NCI-H446 (cell line): ENCODE measurements around the gene KLHDC4.
"Not testable (repeated sequence)": the region's sequence is repeated elsewhere in the genome, so short reads cannot be mapped to it uniquely, and the experiment has no call there.

Experiments
- DNase-seq, 2 experiments: peaks; one replicate each; lab custom pipeline; 2025; lab: John Stamatoyannopoulos, UW

Gene KLHDC4

DNA sequence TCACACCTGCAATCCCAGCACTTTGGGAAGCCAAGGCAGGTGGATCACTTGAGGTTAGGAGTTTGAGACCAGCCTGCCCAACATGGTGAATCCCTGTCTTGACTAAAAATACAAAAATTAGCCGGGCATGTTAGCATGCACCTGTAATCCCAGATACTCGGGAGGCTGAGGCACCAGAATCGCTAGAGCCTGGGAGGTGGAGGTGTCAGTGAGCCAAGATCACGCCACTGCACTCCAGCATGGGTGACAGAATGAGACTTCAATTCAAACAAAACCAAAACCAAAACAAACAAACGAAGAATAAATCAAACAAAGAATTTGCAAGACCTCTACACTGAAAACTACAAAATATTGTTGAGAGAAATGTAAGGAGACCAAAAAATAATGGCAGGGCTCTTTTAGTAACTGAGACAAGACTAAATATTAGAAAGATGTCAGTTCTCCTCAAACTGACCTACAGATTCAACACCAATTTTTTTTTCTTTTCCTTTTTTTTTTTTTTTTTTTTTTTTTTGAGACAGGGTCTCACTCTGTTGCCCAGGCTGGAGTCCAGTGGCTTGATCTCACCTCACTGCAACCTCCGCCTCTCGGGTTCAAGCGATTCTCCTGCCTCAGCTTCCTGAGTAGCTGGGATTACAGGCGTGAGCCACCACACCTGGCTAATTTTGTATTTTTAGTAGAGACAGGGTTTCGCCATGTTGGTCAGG lies 23.1 kb upstream of the KLHDC4 start:
- not testable (repeated sequence) for DNase-seq

- not testable (repeated sequence) for DNase-seq
Measured at GRCh38 chr16:87787451-87788091, 21.8 kb upstream of the KLHDC4 start.

DNA sequence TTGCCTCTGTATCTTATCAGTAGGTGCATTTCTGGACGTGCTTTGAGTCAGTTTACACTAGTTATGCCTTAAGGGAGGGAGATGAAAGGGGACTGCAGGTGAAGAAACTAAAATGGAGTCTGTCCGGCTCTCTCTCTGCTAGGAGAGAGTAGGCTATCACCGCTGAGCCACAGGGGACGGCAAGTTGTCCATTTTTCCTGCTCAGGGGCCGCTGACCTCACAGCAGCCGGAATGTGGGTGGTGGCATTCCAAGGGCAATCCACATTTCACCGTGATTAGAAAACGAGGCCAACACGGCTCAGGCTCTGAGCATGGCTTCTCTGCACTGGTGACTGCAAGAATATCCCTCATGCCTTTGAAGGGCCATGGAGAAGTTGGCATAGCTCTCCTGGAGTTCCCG lies 19.0 kb upstream of the KLHDC4 start:
- DNase-seq, result no peak

DNA sequence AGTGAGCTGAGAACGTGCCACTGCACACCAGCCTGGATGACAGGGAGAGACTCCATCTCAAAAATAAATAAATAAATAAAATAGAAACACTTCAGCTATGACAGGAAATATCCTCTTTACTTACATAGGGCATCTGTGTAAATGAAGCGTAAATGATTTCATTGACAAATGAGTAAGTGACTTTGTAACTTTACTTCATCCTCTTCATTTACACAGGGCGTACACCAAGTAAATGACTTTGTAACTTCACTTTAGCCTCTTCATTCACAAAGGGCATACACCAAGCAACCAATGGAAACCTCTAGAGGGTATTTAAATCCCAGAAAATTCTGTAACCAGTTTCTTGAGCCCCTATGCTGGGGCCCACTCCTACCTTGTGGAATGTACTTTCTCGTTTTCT lies 16.2 kb upstream of the KLHDC4 start:
- DNase-seq, result no peak

DNA sequence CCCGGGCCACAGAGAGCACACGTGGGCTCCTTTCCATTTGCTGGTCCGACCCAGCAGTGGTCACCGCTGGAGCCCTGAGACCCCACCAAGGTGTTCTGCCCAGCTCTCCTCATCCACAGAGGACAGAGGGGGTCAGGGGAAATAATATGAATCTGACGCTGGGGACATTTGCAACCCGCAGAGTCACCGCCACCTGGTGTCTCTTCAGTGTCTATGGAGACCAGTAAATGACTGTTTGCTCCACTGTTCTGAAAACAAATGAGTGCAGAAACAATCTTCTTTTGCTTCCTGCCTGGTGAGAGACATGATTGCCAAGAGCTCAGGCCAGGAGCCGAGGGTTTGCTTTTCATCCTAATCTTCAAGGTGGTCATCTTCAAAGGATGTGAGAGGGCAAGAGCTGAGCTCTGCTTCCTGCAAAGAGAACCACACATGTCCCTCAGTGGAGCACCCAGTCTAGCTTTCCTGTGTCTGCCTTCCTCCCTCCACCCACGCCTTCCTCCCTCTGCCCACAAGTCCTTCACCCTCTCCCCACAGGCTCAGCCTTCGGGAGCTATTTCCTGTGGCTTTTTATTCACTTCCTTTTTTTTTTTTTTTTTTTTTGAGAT lies 14.7 kb upstream of the KLHDC4 start:
- DNase-seq, result no peak

DNA sequence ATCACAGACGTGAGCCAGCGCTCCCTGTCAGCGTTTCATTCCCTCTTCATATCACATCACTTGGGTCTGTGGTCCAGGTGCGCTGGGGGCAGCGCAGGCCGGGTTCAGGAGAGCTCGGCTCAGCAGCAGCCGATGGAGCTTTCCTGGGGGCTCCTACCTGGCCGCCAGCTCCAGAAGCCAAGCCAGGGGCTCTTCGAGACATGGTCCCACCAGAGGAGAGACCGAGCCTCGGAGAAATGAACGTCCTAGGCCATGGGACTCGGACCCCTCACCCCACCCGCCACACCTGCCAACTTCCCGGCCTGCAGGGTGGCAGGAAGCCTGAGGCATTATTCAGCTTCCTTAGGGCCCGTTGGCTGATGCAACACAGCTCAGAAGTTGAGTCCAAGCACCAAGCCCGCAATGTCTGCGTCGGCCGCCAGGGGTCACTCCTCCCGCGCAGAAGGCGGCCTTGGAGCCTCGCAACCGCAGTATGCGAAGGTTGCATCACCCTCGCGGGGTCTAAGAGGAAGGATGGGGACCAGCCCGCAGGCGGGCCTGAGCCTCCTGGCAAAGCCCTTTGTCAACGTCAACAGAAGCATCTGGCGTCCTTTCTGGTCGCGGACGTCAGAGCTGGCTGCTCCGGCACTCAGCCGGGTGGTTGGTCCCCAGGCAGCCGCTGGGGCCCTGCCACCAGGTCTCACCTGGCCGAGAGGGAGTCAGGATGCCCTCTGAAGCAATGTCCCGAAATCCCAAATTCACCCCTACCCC lies 13.2 kb upstream of the KLHDC4 start:
- DNase-seq, result peak; percentile 57 to 78

DNA sequence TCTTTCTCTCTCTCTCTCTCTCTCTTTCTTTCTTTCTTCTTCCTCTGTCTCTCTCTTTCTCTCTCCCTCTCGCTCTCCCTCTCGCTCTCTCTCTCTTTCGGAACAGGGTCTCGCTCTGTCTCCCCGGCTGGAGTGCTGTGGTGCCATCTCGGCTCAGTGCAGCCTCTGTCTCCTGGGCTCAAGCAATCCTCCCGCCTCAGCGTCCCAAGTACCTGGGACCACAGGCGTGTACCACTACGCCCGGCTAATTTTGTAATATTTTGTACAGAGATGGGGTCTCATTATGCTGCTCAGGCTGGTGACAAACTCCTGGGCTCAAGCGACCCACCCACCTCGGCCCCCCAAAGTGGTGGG lies 12.7 kb upstream of the KLHDC4 start:
- peak in 1 of 2 experiments; percentile 3 for DNase-seq

DNA sequence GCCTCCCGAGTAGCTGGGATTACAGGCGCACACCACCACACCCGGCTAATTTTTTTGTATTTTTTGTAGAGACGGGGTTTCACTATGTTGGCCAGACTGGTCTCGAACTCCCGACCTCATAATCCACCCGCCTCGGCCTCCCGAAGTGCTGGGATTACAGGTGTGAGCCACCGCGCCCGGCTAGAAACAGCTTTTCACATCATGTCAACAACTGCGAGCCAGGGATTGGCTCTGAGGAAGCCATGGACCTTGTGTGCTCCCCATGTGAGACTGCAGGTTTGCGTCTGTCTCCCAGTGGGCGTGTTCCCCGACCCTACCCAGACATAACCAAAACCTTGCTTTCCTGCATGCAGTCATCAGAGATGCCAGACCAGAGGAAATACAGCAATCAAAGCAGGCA lies 8.1 kb upstream of the KLHDC4 start:
- not testable (repeated sequence) for DNase-seq

DNA sequence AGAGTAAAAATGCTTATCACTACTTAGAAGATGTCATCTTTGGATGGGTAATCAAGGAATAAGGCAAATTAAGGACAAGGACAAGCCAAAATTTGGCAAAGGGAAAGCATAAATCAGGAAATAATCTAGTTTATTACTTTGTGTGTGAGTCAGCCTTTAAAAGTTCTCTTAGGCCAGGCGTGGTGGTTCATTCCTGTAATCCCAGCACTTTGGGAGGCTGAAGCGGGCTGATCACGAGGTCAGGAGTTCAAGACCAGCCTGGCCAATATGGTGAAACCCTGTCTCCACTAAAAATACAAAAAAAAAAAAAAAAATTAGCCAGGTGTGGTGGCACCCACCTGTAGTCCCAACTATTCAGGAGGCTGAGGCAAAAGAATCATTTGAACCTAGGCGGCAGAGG lies 1.7 kb upstream of the KLHDC4 start:
- DNase-seq, result not testable (repeated sequence)

- no peak for DNase-seq
Measured at GRCh38 chr16:87766485-87766797, 655 bp upstream of the KLHDC4 start.

DNA sequence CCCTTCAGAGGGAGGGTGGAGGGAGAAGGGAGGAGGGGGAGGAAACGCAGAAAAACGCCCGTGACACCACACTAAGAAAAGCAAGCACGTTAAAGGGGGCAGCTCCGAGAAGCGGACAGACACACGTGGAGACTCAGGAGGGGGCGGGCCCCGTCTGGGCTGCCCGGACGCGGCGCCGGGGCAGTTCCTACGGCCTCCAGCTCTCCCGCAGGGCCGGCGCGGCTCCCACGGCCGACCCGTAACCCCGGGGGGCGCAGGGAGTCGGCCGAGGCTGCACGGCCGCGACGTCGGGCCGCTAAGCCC lies 362 bp downstream of the KLHDC4 start:
- DNase-seq, result no peak

GRCh38 chr16:87764600-87765472 lies 950 bp downstream of the KLHDC4 start:
- DNase-seq, result no peak

DNA sequence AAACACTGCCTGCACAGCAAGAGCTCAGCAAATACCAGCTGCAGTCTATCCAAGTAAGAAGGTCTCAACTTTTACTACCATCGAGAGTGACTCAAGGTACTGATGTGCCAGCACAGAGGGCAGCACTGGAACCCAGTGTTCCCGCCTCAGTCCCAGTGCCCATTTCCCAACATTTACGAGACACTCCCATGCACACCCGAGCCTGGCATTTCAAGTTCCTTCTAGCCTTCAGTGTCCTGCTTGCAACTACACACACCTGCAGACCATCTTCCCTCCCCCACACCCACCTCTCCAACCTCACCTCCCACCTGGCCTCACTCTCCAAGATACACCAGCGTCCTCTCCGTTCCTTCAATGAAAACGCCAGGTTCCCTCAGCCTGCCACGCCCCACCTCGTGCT lies 3.2 kb downstream of the KLHDC4 start:
- DNase-seq, result no peak

- DNase-seq, result no peak
Measured at GRCh38 chr16:87762071-87762571, 3.7 kb downstream of the KLHDC4 start.

- no peak for DNase-seq
Measured at GRCh38 chr16:87761060-87761459, 4.7 kb downstream of the KLHDC4 start.

- no peak for DNase-seq
Measured at GRCh38 chr16:87757841-87758426, 7.9 kb downstream of the KLHDC4 start.

GRCh38 chr16:87754535-87754934 lies 11.3 kb downstream of the KLHDC4 start:
- DNase-seq, result no peak

- no peak for DNase-seq
Measured at GRCh38 chr16:87747626-87748414, 18.0 kb downstream of the KLHDC4 start.

DNA sequence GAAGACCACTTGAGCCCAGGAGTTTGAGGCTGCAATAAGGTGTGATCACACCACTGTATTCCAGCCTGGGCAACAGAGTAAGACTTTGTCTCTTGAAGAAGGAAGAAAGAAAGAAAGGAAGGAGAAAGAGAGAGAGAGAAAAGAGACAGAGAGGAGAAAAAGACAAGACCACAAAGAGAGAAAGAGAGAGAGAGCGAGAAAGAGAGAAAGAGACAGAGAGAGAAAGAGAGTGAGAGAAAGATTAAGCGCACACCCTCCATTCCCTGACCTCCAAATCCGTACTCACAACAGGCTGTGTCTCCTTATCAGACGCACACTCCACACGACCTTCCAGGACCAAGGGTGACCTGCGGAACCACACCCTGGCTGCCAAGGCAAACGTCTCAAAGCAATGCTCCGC lies 19.6 kb downstream of the KLHDC4 start:
- DNase-seq, result no peak

- no peak for DNase-seq
Measured at GRCh38 chr16:87744750-87745514, 20.9 kb downstream of the KLHDC4 start.
